ENCODE measurements around the gene SPATA13. TPM values are rescaled to one million over a fixed set of nuclear protein-coding genes. Genes with fewer than 3 reads are reported as not detected.

Gene SPATA13
- total and polyA plus RNA-seq, 2 donors (not counting 3 experiments of a cell fraction or from before 2014, with no cell fraction given) = 6.6 to 12.9 TPM

GRCh38 chr13:24199016-24199415 is 38.5 kb downstream of the SPATA13 start:
- TF ChIP-seq MYC (IDR thresholded peaks at IDR 0.05; ENCODE audit: low read depth, low read length) (no peak), MAX (IDR thresholded peaks at IDR 0.05; ENCODE audit: insufficient read depth, insufficient read length) (no peak), GATA2 (IDR thresholded peaks at IDR 0.05; ENCODE audit: insufficient read depth, insufficient read length, low read depth, low read length) (no peak), POLR2AphosphoS5 (IDR thresholded peaks at IDR 0.05; ENCODE audit: insufficient read depth, low read depth, low read length) (no peak), FOS (IDR thresholded peaks at IDR 0.05; ENCODE audit: borderline replicate concordance, insufficient read depth, low read length) (no peak), CTCF (IDR thresholded peaks at IDR 0.05; ENCODE audit: extremely low read depth in 1 of 2, insufficient read depth in 1 of 2, low read depth in 1 of 2, low read length in 2 of 2) (no peak), POLR2A (IDR thresholded peaks at IDR 0.05; ENCODE audit: low read depth, low read length) (no peak), EZH2 (IDR thresholded peaks at IDR 0.05; ENCODE audit: borderline replicate concordance, low read depth, low read length, severe bottlenecking) (no peak), JUN (IDR thresholded peaks at IDR 0.05; ENCODE audit: borderline replicate concordance, insufficient read depth, insufficient read length, low read depth) (no peak)
- H4K20me1 ChIP-seq (replicated peaks; ENCODE audit: control insufficient read depth, extremely low read depth, insufficient read depth, low read length) = no peaks in the 10 kb centered on the region
- BruUV-seq (replicated peaks) = no TSS peak
- H3K4me1 ChIP-seq (ENCODE audit: control insufficient read depth, extremely low read depth, insufficient read depth, low read length) = peaks cover 4% of the 10 kb centered on the region
- dilution Hi-C loops (cut with MboI; ENCODE audit: extremely low pct_ligation_motif_present, low sequenced_read_pairs) = no loop called here
- DNase-seq (ENCODE audit: low read depth, low spot score) (no peak), FAIRE-seq (no peak)
- no peak overlapping the region for H3K4me3 ChIP-seq (replicated peaks in 1 of 3; ENCODE audit: insufficient read depth in 1 of 3, low read depth in 1 of 3, low read length in 3 of 3)
- no peaks in the 10 kb centered on the region for H3K27me3 ChIP-seq (ENCODE audit: control insufficient read depth in 2 of 2, insufficient read depth in 2 of 2, low read length in 2 of 2)
- H2AFZ ChIP-seq (ENCODE audit: low read depth, low read length) = no peak overlapping the region
- ChIA-PET CTCF (interaction anchor here (0.7 to 2.5 kb wide), 4 partner anchors 12 to 178 kb away, joined by 3 to 8 read pairs (median 4); partner anchors contain the start of gene SPATA13), POLR2A (no interaction called here)
- H3K79me2 ChIP-seq (ENCODE audit: control insufficient read depth, insufficient read depth, low read length) = peaks cover 2% of the 10 kb centered on the region
- no peak overlapping the region for H3K9ac ChIP-seq (replicated peaks; ENCODE audit: extremely low read depth, insufficient read depth, low read length)
- no peak overlapping the region for H3K4me2 ChIP-seq (ENCODE audit: insufficient read depth, low read length)
- no peak overlapping the region for H3K27ac ChIP-seq (ENCODE audit: insufficient read depth, low read depth, low read length)
- no peaks in the 10 kb centered on the region for H3K9me3 ChIP-seq (replicated peaks; ENCODE audit: control insufficient read depth, insufficient read depth, low read length)
- no peaks in the 10 kb centered on the region for H3K36me3 ChIP-seq (ENCODE audit: control insufficient read depth in 2 of 2, extremely low read depth in 1 of 2, insufficient read depth in 2 of 2, low read length in 2 of 2)
- no peaks in the 10 kb centered on the region for H3K9me1 ChIP-seq (replicated peaks; ENCODE audit: control insufficient read depth, extremely low read depth, insufficient read depth, low read length)
- intact Hi-C loops (cut with micrococcal nuclease) = no loop called here

All from endothelial cell of umbilical vein (primary cell).